ENCODE data around the gene CCDC188.

- TF ChIP-seq, protein P1, sequence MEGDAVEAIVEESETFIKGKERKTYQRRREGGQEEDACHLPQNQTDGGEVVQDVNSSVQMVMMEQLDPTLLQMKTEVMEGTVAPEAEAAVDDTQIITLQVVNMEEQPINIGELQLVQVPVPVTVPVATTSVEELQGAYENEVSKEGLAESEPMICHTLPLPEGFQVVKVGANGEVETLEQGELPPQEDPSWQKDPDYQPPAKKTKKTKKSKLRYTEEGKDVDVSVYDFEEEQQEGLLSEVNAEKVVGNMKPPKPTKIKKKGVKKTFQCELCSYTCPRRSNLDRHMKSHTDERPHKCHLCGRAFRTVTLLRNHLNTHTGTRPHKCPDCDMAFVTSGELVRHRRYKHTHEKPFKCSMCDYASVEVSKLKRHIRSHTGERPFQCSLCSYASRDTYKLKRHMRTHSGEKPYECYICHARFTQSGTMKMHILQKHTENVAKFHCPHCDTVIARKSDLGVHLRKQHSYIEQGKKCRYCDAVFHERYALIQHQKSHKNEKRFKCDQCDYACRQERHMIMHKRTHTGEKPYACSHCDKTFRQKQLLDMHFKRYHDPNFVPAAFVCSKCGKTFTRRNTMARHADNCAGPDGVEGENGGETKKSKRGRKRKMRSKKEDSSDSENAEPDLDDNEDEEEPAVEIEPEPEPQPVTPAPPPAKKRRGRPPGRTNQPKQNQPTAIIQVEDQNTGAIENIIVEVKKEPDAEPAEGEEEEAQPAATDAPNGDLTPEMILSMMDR (conservative IDR thresholded peaks at IDR 0.05; ENCODE audit: low read depth, low read length) = no peak
- TF ChIP-seq EZH2phosphoT487 (IDR thresholded peaks at IDR 0.05; ENCODE audit: borderline replicate concordance, low read length) = no peak
These were observed 33.1 kb downstream of the CCDC188 start for GRCh38 chr22:20117633-20118299.

Measured in PC-3 (cell line).